HepG2 (cell line): Measurements from ENCODE around the gene TLK1. TPM values are rescaled to one million over a fixed set of nuclear protein-coding genes. Genes with fewer than 3 reads are reported as not detected.

Experiments
- ATAC-seq: fragments of 200-7000 bp; cut with Tn5 transposase; 3 replicates; pipeline ENCODE4 v1.9.1; 2020; ENCODE audit warnings: mild to moderate bottlenecking, moderate library complexity
- BruUV-seq: library from RNA; stranded (reverse); fragments of 400-500 nt; replicated peaks from 2 replicates; lab custom pipeline; 2021; lab: Mats Ljungman, UMichigan
- CTCF ChIA-PET: fragments of 300-600 bp; formaldehyde crosslinking; extraction: SDS; loops from one replicate; lab custom pipeline; 2021; ENCODE audit warnings: low total read pairs, inconsistent platforms, low intra/inter-chr PET ratio; lab: Yijun Ruan, JAX
- POLR2A ChIA-PET: fragments of 350-600 bp; sonication (Branson Sonifier 250); formaldehyde crosslinking; loops from one replicate; lab custom pipeline; 2020; ENCODE audit warnings: antibody characterized with exemption, inconsistent platforms; lab: Yijun Ruan, JAX
- DNase-seq: peaks from one replicate; pipeline ENCODE4 v3.0.0-alpha.2; 2015; ENCODE audit warnings: low spot score
- FAIRE-seq: peaks from 3 replicates; lab custom pipeline; 2011; peaks lifted over from hg19 to GRCh38; lab: Jason Lieb, UNC
- H2AFZ ChIP-seq: one replicate; pipeline ENCODE4 v1.6.1; 2011; ENCODE audit warnings: low read length, inconsistent platforms
- H3K27ac ChIP-seq: fragments of 300-600 bp; 3 replicates; pipeline ENCODE4 v1.8.0; 2011; ENCODE audit warnings: mixed run types, mild to moderate bottlenecking, mixed read lengths, low read length, inconsistent platforms; ENCODE audit not compliant: insufficient read depth; ENCODE audit errors: extremely low read length
- H3K27me3 ChIP-seq, 2 experiments: fragments of 200-600 bp in 1 of 2; 2 replicates in 1 of 2; 3 replicates in 1 of 2; pipeline versions ENCODE4 v1.6.0 to v1.8.0; 2011; ENCODE audit warnings: low read length in 2 of 2, mild to moderate bottlenecking in 2 of 2, moderate library complexity in 2 of 2, inconsistent platforms in 1 of 2; ENCODE audit not compliant: insufficient read depth in 2 of 2, control insufficient read depth in 1 of 2
- H3K36me3 ChIP-seq, 2 experiments: fragments of 200-600 bp in 1 of 2; replicated peaks in 1 of 2; 2 replicates in 1 of 2; 3 replicates in 1 of 2; pipeline versions ENCODE4 v1.5.1 to v1.8.0; 2011; ENCODE audit warnings: low read length in 2 of 2, inconsistent platforms in 1 of 2; ENCODE audit not compliant: insufficient read depth in 2 of 2, control insufficient read depth in 1 of 2
- H3K4me1 ChIP-seq: 2 replicates; pipeline ENCODE4 v1.5.1; 2012; ENCODE audit warnings: low read length, inconsistent platforms; ENCODE audit not compliant: insufficient read depth
- H3K4me2 ChIP-seq: 2 replicates; pipeline ENCODE4 v1.6.0; 2011; ENCODE audit warnings: low read depth, low read length, inconsistent platforms
- H3K4me3 ChIP-seq, 3 experiments: fragments of 200-600 bp in 1 of 3; sonication (generic), shearing (Covaris generic) in 1 of 3; replicated peaks in 1 of 3; 2 replicates each; pipeline ENCODE4 v1.5.1; 2011 to 2016; ENCODE audit warnings: low read length in 3 of 3, inconsistent platforms in 2 of 3, low read depth in 2 of 3, mild to moderate bottlenecking in 2 of 3, control low read depth in 1 of 3, mixed read lengths in 1 of 3; ENCODE audit not compliant: insufficient read depth in 1 of 3
- H3K79me2 ChIP-seq: one replicate; pipeline ENCODE4 v1.6.1; 2011; ENCODE audit warnings: low read length, inconsistent platforms; ENCODE audit not compliant: insufficient read depth
- H3K9ac ChIP-seq: 2 replicates; pipeline ENCODE4 v1.6.0; 2011; ENCODE audit warnings: mild to moderate bottlenecking, low read depth, low read length, inconsistent platforms; ENCODE audit not compliant: insufficient read depth
- H3K9me3 ChIP-seq: 2 replicates; pipeline ENCODE4 v1.5.1; 2012; ENCODE audit warnings: mild to moderate bottlenecking, low read length
- H4K20me1 ChIP-seq: 2 replicates; pipeline ENCODE4 v1.6.0; 2011; ENCODE audit warnings: inconsistent platforms, mild to moderate bottlenecking, low read length, moderate library complexity; ENCODE audit not compliant: insufficient read depth
- EP300 ChIP-seq, 3 experiments: sonication (generic) in 1 of 3; formaldehyde crosslinking in 1 of 3; IDR thresholded peaks; 2 replicates each; pipeline versions ENCODE4 v1.5.1 to v1.6.1; 2011 to 2020; ENCODE audit warnings: low read depth in 2 of 3, low read length in 2 of 3, borderline replicate concordance in 1 of 3, improper control_type of control experiment in 1 of 3, mild to moderate bottlenecking in 1 of 3, missing genetic modification reagents in 1 of 3, moderate library complexity in 1 of 3
- STAT5B ChIP-seq: sonication (generic); formaldehyde crosslinking; IDR thresholded peaks from 2 replicates; pipeline ENCODE4 v1.4.0; 2020; ENCODE audit warnings: missing genetic modification reagents
- SYNCRIP ChIP-seq: fragments of 200-400 bp; formaldehyde crosslinking; IDR thresholded peaks from 2 replicates; pipeline ENCODE4 v1.6.1; 2018; ENCODE audit warnings: mild to moderate bottlenecking, low read depth, low read length; ENCODE audit not compliant: insufficient read depth
- ZFP91 ChIP-seq: sonication (generic); formaldehyde crosslinking; IDR thresholded peaks from 2 replicates; pipeline ENCODE4 v1.9.0; 2022; ENCODE audit warnings: missing genetic modification reagents, mild to moderate bottlenecking, borderline replicate concordance
- ZNF121 ChIP-seq: sonication (generic); formaldehyde crosslinking; IDR thresholded peaks from 2 replicates; pipeline ENCODE4 v1.5.0; 2020; ENCODE audit warnings: mild to moderate bottlenecking, missing genetic modification reagents
- ZNF761 ChIP-seq: sonication (generic); formaldehyde crosslinking; conservative IDR thresholded peaks from 2 replicates; pipeline ENCODE4 v1.4.0; 2020; ENCODE audit warnings: mild to moderate bottlenecking, missing genetic modification reagents
- WGBS: methylation state at CpG from one replicate; pipeline ENCODE4 v1.1.6; 2017; ENCODE audit warnings: low lambda C conversion rate; 5-methylcytosine and 5-hydroxymethylcytosine counted together
- in situ Hi-C: cut with HindIII; loops from 2 replicates; pipeline ENCODE4 v1.10.0; 2017; ENCODE audit warnings: low pct_unique_long_range_greater_than_20kb; ENCODE audit not compliant: extremely low pct_ligation_motif_present
- intact Hi-C: fragments of 100-400 bp; cut with micrococcal nuclease; formaldehyde crosslinking; loops from one replicate; pipeline ENCODE4 v1.10.0; 2022; ENCODE audit not compliant: unreplicated experiment
- polyA plus RNA-seq, 8 experiments: library from polyadenylated mRNA; depleted of rRNA in 3 of 8; stranded (reverse) in 7 of 8; unstranded in 1 of 8; fragments of >200 nt; fragmentation: Illumina TruSeq in 4 of 8; extraction: Trizol in 4 of 8; gene quantifications; 2 replicates each; pipeline versions ENCODE4 v1.2.1 to v1.2.3, GENCODE V29; 2011 to 2016; ENCODE audit warnings: low read depth in 4 of 8, missing spikeins in 1 of 8, mixed read lengths in 1 of 8; ENCODE audit not compliant: insufficient read depth in 1 of 8
- total RNA-seq, 5 experiments: library from RNA; depleted of rRNA; stranded (reverse); fragments of >200 nt; fragmentation: Illumina TruSeq; extraction: Trizol; gene quantifications; 2 replicates each; pipeline ENCODE4 v1.2.3, GENCODE V29; 2016; ENCODE audit warnings: low read depth in 1 of 5

TLK1 gene
- total and polyA plus RNA-seq, 2 of the 13 experiments (the other 11 are each of a cell fraction or from before 2014, with no cell fraction given) = 16.8 to 28.7 TPM

- no peak overlapping the region for H2AFZ ChIP-seq
- H3K9me3 ChIP-seq = no peaks in the 10 kb centered on the region
- H3K27me3 ChIP-seq = no peaks in the 10 kb centered on the region
- no peak overlapping the region for H3K4me3 ChIP-seq
- no peak overlapping the region for H3K4me2 ChIP-seq
- no peaks in the 10 kb centered on the region for H3K79me2 ChIP-seq
- POLR2A ChIA-PET = no interaction called here
- no peaks in the 10 kb centered on the region for H3K4me1 ChIP-seq
- CTCF ChIA-PET = no interaction called here
- no peak for TF ChIP-seq ZNF761 (CRISPR knock-in tag)
- TF ChIP-seq STAT5B (CRISPR knock-in tag) = no peak
- TF ChIP-seq SYNCRIP = no peak
- no peak for TF ChIP-seq EP300 (IDR thresholded peaks at IDR 0.05; ENCODE audit: low read depth in 2 of 2, low read length in 2 of 2)
- no peak for TF ChIP-seq EP300 (CRISPR knock-in tag; IDR thresholded peaks at IDR 0.05; ENCODE audit: borderline replicate concordance)
- WGBS = 65% methylated on average over 6 of the region's 6 CpGs
- ATAC-seq = no peak
- no peak overlapping the region for H3K9ac ChIP-seq
- BruUV-seq = no TSS peak
- H3K36me3 ChIP-seq = peaks cover 20 to 86% of the 10 kb centered on the region in 2 experiments
- H3K27ac ChIP-seq = no peak overlapping the region
- H4K20me1 ChIP-seq = no peaks in the 10 kb centered on the region
- in situ Hi-C loops = no loop called here
- DNase-seq = no peak
- no peak for FAIRE-seq
- intact Hi-C loops = no loop called here
Measured at GRCh38 chr2:171044416-171044815, 116.3 kb downstream of the TLK1 start.

GRCh38 chr2:171042253-171042969 is 118.3 kb downstream of the TLK1 start:
- H3K4me2 ChIP-seq = no peak overlapping the region
- ChIA-PET CTCF (no interaction called here), POLR2A (no interaction called here)
- 97% methylated on average over 1 of the region's 1 CpG for WGBS
- H3K9ac ChIP-seq = no peak overlapping the region
- 0 out of 2 replicates have a peak, but pooled peaks have one; percentile 68 for TF ChIP-seq ZNF121 (CRISPR knock-in tag)
- no peak for TF ChIP-seq ZFP91 (CRISPR knock-in tag)
- no TSS peak for BruUV-seq
- DNase-seq (no peak), ATAC-seq (no peak), FAIRE-seq (no peak)
- no peaks in the 10 kb centered on the region for H3K4me1 ChIP-seq
- no peak overlapping the region for H3K4me3 ChIP-seq
- peaks cover 17 to 87% of the 10 kb centered on the region in 2 experiments for H3K36me3 ChIP-seq
- H2AFZ ChIP-seq = no peak overlapping the region
- no peak overlapping the region for H3K27ac ChIP-seq
- H3K9me3 ChIP-seq = no peaks in the 10 kb centered on the region
- no peaks in the 10 kb centered on the region for H3K27me3 ChIP-seq
- intact Hi-C loops (no loop called here), in situ Hi-C loops (no loop called here)
- no peaks in the 10 kb centered on the region for H4K20me1 ChIP-seq
- no peaks in the 10 kb centered on the region for H3K79me2 ChIP-seq
